HG03354 (cell line): ENCODE measurements around the gene FEZF1.
"Not testable (repeated sequence)": the region's sequence is repeated elsewhere in the genome, so short reads cannot be mapped to it uniquely, and the experiment has no call there.

Experiments
- ATAC-seq: cut with Tn5 transposase; IDR thresholded peaks from one replicate; pipeline ENCODE4 v1.9.1; 2021; ENCODE audit warnings: mild to moderate bottlenecking; ENCODE audit not compliant: unreplicated experiment, poor library complexity, severe bottlenecking

The FEZF1 gene

DNA sequence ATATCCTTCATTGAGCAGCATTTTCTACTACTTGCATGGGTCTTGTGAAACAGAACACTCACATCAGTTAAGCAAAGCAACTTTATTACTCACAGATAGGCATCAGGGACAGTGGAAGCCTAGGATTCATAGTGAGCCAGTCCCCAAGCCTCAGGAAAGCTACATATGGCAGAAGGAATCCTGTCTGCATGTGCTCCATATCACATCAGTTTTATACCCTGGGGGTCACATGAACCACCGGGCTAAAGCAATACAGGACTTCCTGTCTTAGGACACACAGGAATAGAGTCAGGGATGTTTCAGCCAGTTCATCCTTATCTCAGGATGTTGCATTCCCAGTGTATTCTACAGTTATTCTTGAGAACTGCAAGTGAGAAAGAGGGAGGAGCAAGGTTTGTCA, 15.1 kb downstream of the FEZF1 start:
- no peak for ATAC-seq

DNA sequence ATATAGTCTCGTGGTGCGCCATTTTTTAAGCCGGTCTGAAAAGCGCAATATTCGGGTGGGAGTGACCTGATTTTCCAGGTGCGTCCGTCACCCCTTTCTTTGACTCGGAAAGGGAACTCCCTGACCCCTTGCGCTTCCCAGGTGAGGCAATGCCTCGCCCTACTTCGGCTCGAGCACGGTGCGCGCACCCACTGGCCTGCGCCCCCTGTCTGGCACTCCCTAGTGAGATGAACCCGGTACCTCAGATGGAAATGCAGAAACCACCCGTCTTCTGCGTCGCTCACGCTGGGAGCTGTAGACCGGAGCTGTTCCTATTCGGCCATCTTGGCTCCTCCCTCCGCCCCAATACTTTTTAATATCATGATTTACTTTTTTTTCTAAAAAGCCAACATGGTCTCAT, 19.9 kb downstream of the FEZF1 start:
- ATAC-seq: not testable (repeated sequence)

DNA sequence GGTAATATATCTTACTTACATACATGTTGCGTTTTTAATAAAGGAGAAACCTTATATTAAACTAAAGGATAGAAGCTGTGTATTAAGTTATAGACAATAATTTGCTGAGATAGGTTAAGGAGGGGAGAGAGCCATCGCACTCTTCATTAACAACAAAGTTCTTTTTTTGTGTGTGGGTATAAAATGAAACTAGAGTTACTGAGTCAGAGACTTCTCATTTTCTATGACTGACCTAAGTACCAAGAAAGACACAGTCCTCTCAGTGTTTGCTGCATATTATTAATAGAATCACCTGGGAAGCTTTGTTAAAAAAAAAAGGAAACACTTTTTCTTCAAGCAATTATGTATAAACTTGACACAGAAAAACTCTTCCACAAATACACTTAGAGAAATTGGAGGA, 31.4 kb downstream of the FEZF1 start:
- no peak for ATAC-seq

DNA sequence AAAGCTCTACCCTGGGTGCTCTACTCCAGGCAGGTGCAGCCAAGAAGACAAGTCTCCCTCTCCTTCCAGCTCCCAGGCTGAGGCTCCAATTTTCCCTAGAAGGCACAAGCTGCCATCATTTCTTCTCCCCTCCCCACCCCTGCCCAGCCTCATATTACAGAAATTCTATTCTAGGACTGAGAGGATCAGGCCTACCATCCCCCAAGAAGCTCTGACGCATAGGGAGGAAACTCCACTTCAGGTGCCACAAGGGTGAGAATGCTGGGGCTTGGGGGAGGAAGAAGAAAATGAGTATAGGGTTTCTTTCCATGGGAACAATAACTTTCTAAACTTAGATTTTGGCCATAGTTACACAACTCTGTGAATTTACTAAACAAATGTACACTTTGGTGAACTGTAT, 35.3 kb downstream of the FEZF1 start:
- ATAC-seq: no peak

DNA sequence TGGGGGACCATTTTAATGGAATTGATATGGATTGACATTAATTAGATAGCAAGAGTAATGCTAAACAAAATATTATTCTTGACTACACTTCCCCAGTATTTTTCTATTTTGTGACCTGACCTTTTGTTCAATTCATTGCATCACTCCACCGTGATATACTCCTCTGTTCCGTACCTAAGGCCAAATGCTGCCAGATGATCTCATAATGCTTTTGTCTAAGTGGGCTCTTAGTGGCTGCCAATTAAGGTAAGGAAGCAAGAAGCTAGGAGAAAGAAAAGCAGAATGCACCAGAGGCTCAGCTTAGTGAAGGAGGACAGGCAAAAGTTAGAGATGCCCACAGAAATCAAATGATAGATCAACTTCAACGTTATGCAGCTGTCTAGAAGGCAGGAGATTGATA, 36.4 kb downstream of the FEZF1 start:
- no peak for ATAC-seq

DNA sequence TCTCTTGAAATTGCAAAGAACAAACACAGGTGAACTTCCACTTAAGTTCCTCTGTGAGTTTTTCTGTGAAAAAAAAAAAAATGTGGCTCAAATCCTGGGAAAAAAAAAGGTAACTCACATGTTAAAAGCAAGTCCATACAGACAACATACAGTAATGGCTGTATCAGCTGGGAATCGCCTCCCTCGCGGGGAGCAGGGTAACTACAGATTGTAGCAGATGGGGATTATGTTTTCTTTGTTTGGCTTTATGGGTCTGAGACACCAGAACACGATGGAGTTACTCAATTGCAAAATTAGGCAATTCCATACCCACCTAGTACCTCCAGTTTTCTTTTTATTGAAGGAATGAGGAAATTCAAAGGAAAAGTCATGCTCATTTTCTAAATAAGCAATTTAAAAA, 42.3 kb downstream of the FEZF1 start:
- no peak for ATAC-seq

DNA sequence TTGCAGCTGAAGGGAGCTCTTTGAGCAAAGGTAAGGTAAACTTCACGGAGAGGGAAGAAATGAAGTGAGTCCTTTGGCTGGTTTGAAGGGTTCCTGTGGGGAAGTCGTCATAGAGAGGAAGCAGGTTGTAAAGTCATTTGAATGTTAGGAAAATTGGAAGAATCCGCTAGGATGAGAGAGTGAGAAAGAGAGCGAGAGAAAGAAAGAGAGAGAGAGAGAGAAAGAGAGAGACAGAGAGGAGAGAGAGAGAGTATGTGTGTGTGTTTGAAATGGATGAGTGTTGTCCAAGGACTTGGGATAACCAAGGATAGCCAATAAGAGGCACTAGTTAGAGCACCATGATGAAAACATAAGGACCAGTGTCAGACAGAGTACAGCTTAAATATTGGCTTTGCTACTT, 43.1 kb downstream of the FEZF1 start:
- ATAC-seq: no peak

DNA sequence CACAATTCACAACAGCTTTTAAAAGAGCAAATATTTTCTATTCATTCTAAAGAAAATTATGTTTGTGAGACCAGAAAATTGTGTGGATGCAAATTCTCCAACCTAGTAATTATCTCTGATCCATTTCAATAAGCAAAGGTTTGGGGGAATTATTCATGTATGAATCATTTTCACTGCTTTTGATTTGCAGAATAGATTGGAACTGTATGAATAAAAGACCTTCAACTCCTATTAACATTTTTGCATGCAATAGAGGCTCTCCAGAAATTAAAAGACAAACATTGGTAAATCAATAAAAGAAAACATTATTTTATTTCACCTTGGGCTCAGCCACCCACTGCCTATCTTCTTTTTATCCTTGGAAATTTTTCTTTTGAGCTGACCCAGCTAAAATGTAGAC, 43.5 kb downstream of the FEZF1 start:
- no peak for ATAC-seq

DNA sequence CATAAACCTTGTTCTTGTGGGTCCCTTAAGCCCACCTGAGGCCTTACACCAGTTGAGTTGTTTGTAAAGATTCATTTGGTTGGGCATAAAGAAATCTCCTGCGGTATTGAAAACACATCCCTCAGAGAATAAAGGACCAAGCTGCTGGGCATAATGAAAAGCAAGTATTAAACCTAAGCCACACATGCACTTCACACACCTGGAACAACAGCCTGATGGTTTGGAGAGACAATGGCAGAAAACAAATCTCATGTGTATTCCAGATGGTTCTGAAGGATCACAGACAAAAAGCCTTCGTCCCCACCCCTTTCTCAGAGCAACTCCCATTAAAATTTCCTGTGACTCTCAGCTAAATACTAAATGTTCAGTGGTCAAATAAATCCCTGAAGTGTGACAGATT, 44.2 kb downstream of the FEZF1 start:
- no peak for ATAC-seq

DNA sequence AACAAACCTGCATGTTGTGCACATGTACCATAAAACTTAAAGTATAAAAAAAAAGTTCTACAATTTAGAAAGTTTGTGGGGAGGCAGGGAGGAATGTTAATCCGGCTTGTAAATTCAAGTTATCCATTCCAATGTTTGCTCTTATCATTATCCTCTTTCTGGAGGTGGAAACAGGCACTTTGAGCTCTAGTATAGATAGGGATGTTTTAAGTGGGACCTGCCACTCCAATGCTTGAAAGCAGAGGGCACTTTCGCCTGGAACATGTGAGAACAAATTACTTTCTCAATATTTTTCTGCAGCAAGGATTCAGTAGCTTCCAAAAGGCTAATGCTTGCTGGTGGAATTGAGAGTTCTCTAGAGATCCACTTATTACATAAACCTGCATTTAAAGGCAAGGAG, 45.6 kb downstream of the FEZF1 start:
- ATAC-seq: no peak

DNA sequence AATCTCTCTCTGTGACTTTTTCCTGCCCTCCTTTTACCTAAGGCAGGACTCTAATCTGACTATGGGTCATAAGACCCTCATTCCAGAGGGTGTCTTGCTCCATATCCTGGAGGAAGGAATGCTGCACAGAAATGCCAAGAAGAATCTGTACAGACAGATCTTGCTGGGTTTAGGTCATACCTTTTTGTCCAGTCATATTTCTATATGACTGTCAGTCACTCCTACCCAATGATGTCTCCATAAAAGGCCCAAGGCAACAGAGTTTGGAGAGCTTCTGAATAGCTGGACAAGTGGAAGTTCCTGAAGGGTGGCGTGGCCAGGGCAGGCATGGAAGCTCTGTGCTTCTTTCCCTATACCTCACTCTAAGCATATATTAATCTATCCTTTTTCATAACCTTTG, 47.5 kb downstream of the FEZF1 start:
- ATAC-seq: no peak

DNA sequence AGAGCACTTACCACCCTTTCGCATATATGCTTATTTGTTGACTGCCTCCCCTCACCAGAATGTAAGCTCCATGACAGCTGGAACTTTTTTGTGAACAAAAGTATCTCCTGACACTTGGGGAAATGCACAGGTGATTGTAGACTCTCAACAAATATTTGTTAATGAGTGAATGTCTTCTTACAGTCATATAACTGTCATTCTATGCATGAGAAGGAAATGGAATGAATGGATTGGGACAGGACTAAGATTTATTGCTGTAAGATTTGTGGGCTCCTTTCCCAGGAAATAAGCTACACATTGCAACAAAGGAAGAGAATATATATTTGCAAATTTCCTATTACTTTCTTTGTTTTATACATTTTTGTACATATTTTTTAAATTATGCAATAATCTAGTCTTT, 48.5 kb downstream of the FEZF1 start:
- ATAC-seq: no peak

DNA sequence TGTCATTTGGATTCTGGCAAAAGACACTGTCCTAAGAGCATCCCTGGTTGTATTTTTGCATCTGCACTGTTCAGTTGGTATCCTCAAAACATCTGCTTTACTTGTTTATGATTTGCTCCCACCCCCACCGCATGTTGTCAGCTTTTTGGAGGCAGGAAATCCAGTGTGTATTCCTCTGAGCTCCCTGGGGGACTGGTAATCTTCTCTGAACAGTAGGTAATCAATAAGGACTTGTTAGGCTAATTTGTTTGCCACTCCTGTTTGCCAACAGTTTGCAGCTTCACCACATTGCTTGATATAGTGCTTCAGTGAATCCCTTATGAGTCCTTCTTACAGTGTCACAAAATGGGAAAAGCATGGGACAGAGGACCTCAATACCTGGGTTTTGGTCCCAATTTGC, 49.1 kb downstream of the FEZF1 start:
- no peak for ATAC-seq
